Fibroblast of lung (primary cell): Measurements from ENCODE around the gene ELAVL2. TPM values are rescaled to one million over a fixed set of nuclear protein-coding genes. Genes with fewer than 3 reads are reported as not detected.

Experiments
- DNase-seq, 2 donors: peaks; one replicate each; pipeline versions ENCODE4 v3.0.0 to v3.0.0-alpha.2; 2010; ENCODE audit warnings: low read depth in 2 of 2
- H2AFZ ChIP-seq: 2 replicates; pipeline ENCODE4 v1.5.1; 2012; ENCODE audit warnings: low read length, control low read depth, inconsistent platforms
- H3K27ac ChIP-seq: 2 replicates; pipeline ENCODE4 v1.5.1; 2011; ENCODE audit warnings: low read length, control low read depth; ENCODE audit not compliant: insufficient read depth
- H3K27me3 ChIP-seq: 2 replicates; pipeline ENCODE4 v1.5.1; 2011; ENCODE audit warnings: mild to moderate bottlenecking, low read length; ENCODE audit not compliant: control insufficient read depth, insufficient read depth
- H3K36me3 ChIP-seq: 2 replicates; pipeline ENCODE4 v1.5.1; 2011; ENCODE audit warnings: low read length; ENCODE audit not compliant: control insufficient read depth, insufficient read depth
- H3K4me1 ChIP-seq: 2 replicates; pipeline ENCODE4 v1.5.1; 2011; ENCODE audit warnings: low read length; ENCODE audit not compliant: control insufficient read depth, insufficient read depth; ENCODE audit errors: extremely low read depth
- H3K4me2 ChIP-seq: 2 replicates; pipeline ENCODE4 v1.5.1; 2011; ENCODE audit warnings: low read length, control low read depth; ENCODE audit not compliant: insufficient read depth; ENCODE audit errors: extremely low read depth
- H3K4me3 ChIP-seq, 4 experiments: fragments of 200-600 bp in 1 of 4; sonication (generic) in 1 of 4; replicated peaks in 1 of 4; 2 replicates each; pipeline ENCODE4 v1.5.1; 2011 to 2016; ENCODE audit warnings: low read length in 4 of 4, low read depth in 3 of 4, mild to moderate bottlenecking in 3 of 4, control low read depth in 2 of 4, inconsistent platforms in 1 of 4, mixed read lengths in 1 of 4; ENCODE audit not compliant: insufficient read depth in 1 of 4; ENCODE audit errors: control extremely low read depth in 1 of 4
- H3K79me2 ChIP-seq: 2 replicates; pipeline ENCODE4 v1.5.1; 2012; ENCODE audit warnings: mild to moderate bottlenecking, low read length, inconsistent platforms; ENCODE audit not compliant: control insufficient read depth, insufficient read depth
- H3K9ac ChIP-seq: 2 replicates; pipeline ENCODE4 v1.5.1; 2011; ENCODE audit warnings: mild to moderate bottlenecking, low read length, control low read depth; ENCODE audit not compliant: insufficient read depth
- H3K9me3 ChIP-seq: 2 replicates; pipeline ENCODE4 v1.5.1; 2012; ENCODE audit warnings: low read depth, low read length; ENCODE audit not compliant: control insufficient read depth, insufficient read depth
- H4K20me1 ChIP-seq: 2 replicates; pipeline ENCODE4 v1.5.1; 2011; ENCODE audit warnings: low read length; ENCODE audit not compliant: control insufficient read depth, insufficient read depth; ENCODE audit errors: extremely low read depth
- EZH2 ChIP-seq: IDR thresholded peaks from 2 replicates; pipeline ENCODE4 v1.5.1; 2012; ENCODE audit warnings: low read length, control low read depth, mild to moderate bottlenecking; ENCODE audit errors: missing control alignments
- polyA plus RNA-seq, 2 donors: library from polyadenylated mRNA; depleted of rRNA in 1 of 2; stranded (reverse) in 1 of 2; unstranded in 1 of 2; fragments of >200 nt; gene quantifications; 2 replicates each; pipeline ENCODE4 v1.2.1, GENCODE V29; 2011 to 2012; ENCODE audit warnings: missing spikeins in 1 of 2
- total RNA-seq: library from RNA; depleted of rRNA; stranded (reverse); fragments of >200 nt; gene quantifications from 2 replicates; pipeline ENCODE4 v1.2.1, GENCODE V29; 2014
- TF ChIP-seq, protein P1 (sequence below), 2 donors: IDR thresholded peaks in 1 of 2; conservative IDR thresholded peaks in 1 of 2; 1 replicate in 1 of 2; 2 replicates in 1 of 2; pipeline ENCODE4 v1.5.1; 2011 to 2012; ENCODE audit warnings: low read length in 2 of 2, control low read depth in 1 of 2, inconsistent platforms in 1 of 2, low read depth in 1 of 2, mild to moderate bottlenecking in 1 of 2

ELAVL2 gene
- total and polyA plus RNA-seq, 2 donors (not counting 1 experiment from before 2014, with no cell fraction given): under 0.01 to 0.03 TPM

DNA sequence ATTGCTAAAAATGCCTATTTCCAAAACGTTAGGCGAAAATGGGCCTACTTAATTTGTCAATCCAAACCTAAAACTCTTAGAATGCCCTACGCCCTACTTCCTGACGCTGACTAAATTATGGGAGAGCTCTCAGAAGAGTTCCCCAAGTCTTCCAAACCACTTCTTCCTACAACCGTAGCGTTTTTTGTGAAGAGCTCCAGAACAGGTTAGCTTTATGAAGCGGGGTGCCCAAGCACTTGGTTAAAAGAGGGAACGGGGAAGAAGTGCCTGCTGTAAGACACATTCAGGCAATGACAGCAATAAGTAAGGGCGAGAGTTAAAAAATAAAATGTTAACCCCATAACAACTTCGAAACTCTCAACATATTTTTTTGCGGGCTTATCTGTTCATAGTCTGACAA lies 2.8 kb downstream of the ELAVL2 start:
- Histone ChIP-seq H3K79me2 (no peaks in the 10 kb centered on the region), H3K4me1 (no peaks in the 10 kb centered on the region), H3K27me3 (peaks cover 20% of the 10 kb centered on the region), H3K4me2 (no peak overlapping the region), H3K9ac (no peak overlapping the region), H2AFZ (no peak overlapping the region), H3K27ac (no peak overlapping the region), H4K20me1 (no peaks in the 10 kb centered on the region), H3K9me3 (no peaks in the 10 kb centered on the region), H3K4me3 (no peak overlapping the region), H3K36me3 (no peaks in the 10 kb centered on the region)
- DNase-seq: no peak
- TF ChIP-seq EZH2: no peak
- TF ChIP-seq, protein P1, sequence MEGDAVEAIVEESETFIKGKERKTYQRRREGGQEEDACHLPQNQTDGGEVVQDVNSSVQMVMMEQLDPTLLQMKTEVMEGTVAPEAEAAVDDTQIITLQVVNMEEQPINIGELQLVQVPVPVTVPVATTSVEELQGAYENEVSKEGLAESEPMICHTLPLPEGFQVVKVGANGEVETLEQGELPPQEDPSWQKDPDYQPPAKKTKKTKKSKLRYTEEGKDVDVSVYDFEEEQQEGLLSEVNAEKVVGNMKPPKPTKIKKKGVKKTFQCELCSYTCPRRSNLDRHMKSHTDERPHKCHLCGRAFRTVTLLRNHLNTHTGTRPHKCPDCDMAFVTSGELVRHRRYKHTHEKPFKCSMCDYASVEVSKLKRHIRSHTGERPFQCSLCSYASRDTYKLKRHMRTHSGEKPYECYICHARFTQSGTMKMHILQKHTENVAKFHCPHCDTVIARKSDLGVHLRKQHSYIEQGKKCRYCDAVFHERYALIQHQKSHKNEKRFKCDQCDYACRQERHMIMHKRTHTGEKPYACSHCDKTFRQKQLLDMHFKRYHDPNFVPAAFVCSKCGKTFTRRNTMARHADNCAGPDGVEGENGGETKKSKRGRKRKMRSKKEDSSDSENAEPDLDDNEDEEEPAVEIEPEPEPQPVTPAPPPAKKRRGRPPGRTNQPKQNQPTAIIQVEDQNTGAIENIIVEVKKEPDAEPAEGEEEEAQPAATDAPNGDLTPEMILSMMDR (conservative IDR thresholded peaks at IDR 0.05 in 1 of 2, IDR thresholded peaks at IDR 0.05 in 1 of 2; ENCODE audit: low read depth in 1 of 2, low read length in 2 of 2): no peak

- no peak overlapping the region for H2AFZ ChIP-seq
- H3K4me1 ChIP-seq: no peaks in the 10 kb centered on the region
- no peak overlapping the region for H3K4me3 ChIP-seq
- no peak overlapping the region for H3K27ac ChIP-seq
- H3K79me2 ChIP-seq: no peaks in the 10 kb centered on the region
- no peaks in the 10 kb centered on the region for H4K20me1 ChIP-seq
- no peaks in the 10 kb centered on the region for H3K36me3 ChIP-seq
- TF ChIP-seq, protein P1 (conservative IDR thresholded peaks at IDR 0.05 in 1 of 2, IDR thresholded peaks at IDR 0.05 in 1 of 2; ENCODE audit: low read depth in 1 of 2, low read length in 2 of 2): no peak
- TF ChIP-seq EZH2: no peak
- no peak for DNase-seq
- no peak overlapping the region for H3K4me2 ChIP-seq
- H3K27me3 ChIP-seq: peaks cover 20% of the 10 kb centered on the region
- H3K9me3 ChIP-seq: no peaks in the 10 kb centered on the region
- no peak overlapping the region for H3K9ac ChIP-seq
These were observed 3.5 kb downstream of the ELAVL2 start for GRCh38 chr9:23822261-23823169.

GRCh38 chr9:23821375-23822181 lies 4.5 kb downstream of the ELAVL2 start:
- no peaks in the 10 kb centered on the region for H3K36me3 ChIP-seq
- no peaks in the 10 kb centered on the region for H4K20me1 ChIP-seq
- peak in 1 of 2 donors; percentile 22 for DNase-seq
- H2AFZ ChIP-seq: no peak overlapping the region
- H3K9ac ChIP-seq: no peak overlapping the region
- no peaks in the 10 kb centered on the region for H3K4me1 ChIP-seq
- H3K79me2 ChIP-seq: no peaks in the 10 kb centered on the region
- TF ChIP-seq, protein P1 (conservative IDR thresholded peaks at IDR 0.05 in 1 of 2, IDR thresholded peaks at IDR 0.05 in 1 of 2; ENCODE audit: low read depth in 1 of 2, low read length in 2 of 2): no peak
- TF ChIP-seq EZH2: no peak
- peaks cover 20% of the 10 kb centered on the region for H3K27me3 ChIP-seq
- no peak overlapping the region for H3K4me2 ChIP-seq
- no peak overlapping the region for H3K27ac ChIP-seq
- H3K4me3 ChIP-seq: no peak overlapping the region
- no peaks in the 10 kb centered on the region for H3K9me3 ChIP-seq
